Measurements from ENCODE around the gene EMC9. TPM values are rescaled to one million over a fixed set of nuclear protein-coding genes. Genes with fewer than 3 reads are reported as not detected.

EMC9 gene, protein sequence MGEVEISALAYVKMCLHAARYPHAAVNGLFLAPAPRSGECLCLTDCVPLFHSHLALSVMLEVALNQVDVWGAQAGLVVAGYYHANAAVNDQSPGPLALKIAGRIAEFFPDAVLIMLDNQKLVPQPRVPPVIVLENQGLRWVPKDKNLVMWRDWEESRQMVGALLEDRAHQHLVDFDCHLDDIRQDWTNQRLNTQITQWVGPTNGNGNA
- 47.5 to 52.9 TPM (median 49.0 TPM) in 5 replicates for total RNA-seq (2022; extraction: Qiagen RNA extraction)

GRCh38 chr14:24141097-24141880 lies at the start of gene EMC9:
Gene EMC9 (minus strand): TSS chr14:24141591. CDS start chr14:24141304, 287 bp downstream.

GRCh38 chr14:24188251-24189058 lies 47.1 kb upstream of the EMC9 start, which contains the start of gene IPO4:
Gene IPO4 (minus strand): TSS chr14:24188816. CDS start chr14:24188787, 29 bp downstream.

DNA sequence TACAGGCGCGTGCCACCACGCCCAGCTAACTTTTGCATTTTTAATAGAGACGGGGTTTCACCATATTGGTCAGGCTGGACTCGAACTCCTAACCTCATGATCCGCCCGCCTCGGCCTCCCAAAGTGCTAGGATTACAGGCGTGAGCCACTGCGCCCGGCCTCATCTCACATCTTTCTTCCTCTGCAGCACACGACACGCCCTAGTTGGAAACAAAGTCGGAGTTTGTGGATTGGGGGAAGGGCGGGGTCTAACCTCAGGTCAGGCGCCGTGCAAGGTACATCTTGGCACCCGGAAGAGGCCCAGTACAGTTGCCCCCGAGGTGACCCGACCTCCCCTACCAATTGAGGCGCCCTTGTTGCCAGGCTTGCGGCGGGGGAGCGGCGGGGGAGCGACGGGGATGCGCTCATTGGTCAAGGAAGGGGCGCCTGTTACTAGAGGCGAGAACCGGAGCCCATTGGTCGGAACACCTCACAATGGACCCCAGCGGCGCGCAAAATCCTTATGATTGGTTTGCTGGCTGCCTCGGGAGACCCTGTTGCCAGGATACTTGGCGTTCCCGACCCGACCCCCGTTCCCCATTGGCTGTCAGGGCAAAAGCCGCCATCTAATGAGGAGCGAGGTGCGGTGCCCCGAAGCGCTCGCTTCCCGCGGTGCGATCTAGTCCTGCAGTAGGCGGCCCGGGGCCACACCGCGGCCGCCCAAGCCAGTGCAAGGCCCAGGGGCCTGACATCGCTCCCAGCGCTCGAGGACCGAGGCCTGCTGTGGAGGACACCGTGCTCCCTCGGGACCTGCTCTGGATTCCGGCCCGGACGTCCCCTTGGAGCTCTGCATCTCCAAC lies 30.2 kb upstream of the EMC9 start, which contains the start of gene REC8:
REC8 (plus strand) TSS at position 659 of the 839 bp plus-strand sequence. CDS start 473 bp downstream, outside the sequence.

DNA sequence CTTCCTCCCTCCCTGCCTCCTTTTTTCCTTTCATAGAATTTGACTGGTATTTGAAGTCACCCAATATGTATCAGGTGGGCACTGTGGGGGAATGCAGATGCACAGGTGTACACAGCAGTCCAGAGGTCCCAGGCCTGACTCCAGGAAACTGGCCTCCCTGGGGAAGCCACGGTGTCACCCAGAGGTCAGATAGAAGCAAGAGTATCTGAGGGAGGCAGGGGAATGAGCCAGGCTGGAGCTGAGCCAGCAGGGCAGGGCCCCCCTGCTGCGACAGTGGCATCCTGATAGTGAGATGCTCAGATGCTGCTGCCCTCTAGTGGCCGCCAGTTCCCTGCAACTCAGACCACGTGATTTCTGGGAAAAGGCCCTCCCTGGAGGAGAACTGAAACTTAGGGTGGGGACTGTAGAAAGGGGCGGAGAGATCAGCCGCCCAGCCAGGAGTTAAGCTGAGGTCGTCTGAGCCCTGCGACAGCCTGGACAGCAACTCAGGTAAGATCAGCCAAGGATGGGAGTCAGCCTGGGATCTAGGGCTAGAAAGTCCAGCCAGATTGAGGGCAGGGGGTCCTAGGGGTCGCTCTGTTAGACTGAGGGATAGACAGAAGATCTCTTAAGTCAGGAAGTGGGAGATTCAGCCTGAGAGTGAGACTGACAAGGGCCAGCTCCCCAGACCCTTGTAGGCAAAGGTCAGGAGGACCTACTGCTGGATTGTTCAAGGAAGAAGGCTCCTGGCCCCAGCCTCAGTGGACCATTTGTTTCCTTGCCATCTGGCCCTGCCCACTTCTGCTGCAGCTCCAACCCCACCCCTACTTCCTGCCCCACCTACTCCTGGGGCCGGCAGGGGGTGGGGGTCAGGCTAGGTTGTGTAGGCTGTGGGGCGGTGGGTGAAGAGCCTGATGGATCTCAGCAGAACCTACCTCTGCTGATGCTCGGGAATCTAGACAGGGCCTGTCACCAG lies 19.7 kb upstream of the EMC9 start, which contains the start of gene IRF9:
IRF9 (plus strand) TSS at position 416 of the 955 bp plus-strand sequence. CDS start 880 bp downstream, outside the sequence.

GRCh38 chr14:24146978-24147760 lies 5.8 kb upstream of the EMC9 start, which contains the start of gene RNF31:
Gene RNF31 (plus strand): TSS chr14:24147498. CDS start chr14:24147699, 201 bp downstream.

DNA sequence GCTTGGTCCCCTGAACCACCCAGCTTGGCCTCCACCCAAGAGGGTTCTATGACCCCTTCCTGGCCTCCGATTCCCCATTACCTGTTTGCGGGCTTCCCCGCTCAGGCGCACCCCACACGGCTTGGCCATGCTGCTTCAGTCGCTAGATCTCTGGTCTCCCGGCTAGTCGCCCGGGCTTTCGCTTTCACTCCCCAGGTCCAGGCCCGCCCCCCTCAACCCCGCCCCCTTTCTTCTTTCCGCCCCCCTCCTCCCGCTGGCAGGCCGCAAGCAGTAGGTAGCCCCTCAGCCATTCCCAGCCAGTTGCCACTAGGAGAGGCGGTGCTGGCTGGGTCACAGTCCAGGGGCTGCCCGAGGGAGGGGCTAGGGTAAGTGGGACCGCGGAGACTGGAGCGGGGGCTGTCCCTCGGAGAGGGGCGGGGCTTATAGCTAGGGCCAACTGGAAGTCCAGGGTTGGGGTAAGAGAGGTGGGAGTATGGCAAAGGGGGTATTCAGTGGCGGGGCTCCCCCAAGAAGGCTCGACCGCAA lies 5.1 kb upstream of the EMC9 start, which contains the start of gene PSME2:
PSME2 (minus strand) TSS at position 158 of the 525 bp plus-strand sequence; CDS start at position 129, 29 bp downstream.

DNA sequence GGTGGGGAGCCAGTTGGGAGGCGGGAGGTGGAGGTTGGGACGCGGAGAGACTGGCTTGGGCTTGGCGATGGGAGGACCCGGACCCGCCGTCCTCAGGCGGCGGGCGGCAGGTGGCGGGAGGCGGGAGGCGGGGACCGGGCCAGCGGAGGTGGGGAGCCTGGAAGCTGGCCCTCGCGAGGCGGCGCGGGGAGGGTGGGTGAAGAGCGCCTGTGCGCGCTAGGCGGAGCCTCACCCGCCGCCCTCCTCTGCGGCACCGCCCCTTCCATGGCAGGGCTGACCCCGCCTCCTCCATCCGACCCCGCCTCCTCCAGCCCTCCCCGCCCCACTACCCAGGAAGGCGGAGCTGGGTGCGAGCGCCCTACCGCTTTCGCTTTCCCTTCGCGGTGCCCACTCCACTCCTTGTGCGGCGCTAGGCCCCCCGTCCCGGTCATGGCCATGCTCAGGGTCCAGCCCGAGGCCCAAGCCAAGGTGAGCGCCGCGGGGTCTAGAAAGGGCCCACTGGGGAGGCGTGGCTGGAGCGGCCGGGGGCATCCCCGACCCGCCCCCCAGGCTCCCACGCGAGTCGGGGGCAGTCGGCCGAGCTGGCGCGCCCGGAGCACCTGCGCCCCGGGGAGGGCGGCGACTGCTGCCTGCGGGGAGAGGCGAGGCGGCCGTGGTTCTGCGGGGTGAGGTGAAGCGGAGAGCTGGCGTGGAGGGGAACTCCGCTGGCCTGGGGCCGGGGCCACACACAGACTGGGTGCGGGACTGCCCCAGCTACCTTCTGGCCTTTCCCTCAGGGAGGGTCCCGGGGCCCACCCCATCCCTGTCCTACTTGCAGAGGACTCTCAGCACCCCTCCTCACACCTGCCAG lies 5.3 kb downstream of the EMC9 start, which contains the start of gene PSME1:
PSME1 (plus strand) TSS at position 361 of the 850 bp plus-strand sequence; CDS start at position 430, 69 bp downstream.

GRCh38 chr14:24130380-24130716 lies 11.0 kb downstream of the EMC9 start, which contains the start of gene FITM1:
Gene FITM1 (plus strand): TSS chr14:24130659. CDS start chr14:24131564, 905 bp downstream.

DNA sequence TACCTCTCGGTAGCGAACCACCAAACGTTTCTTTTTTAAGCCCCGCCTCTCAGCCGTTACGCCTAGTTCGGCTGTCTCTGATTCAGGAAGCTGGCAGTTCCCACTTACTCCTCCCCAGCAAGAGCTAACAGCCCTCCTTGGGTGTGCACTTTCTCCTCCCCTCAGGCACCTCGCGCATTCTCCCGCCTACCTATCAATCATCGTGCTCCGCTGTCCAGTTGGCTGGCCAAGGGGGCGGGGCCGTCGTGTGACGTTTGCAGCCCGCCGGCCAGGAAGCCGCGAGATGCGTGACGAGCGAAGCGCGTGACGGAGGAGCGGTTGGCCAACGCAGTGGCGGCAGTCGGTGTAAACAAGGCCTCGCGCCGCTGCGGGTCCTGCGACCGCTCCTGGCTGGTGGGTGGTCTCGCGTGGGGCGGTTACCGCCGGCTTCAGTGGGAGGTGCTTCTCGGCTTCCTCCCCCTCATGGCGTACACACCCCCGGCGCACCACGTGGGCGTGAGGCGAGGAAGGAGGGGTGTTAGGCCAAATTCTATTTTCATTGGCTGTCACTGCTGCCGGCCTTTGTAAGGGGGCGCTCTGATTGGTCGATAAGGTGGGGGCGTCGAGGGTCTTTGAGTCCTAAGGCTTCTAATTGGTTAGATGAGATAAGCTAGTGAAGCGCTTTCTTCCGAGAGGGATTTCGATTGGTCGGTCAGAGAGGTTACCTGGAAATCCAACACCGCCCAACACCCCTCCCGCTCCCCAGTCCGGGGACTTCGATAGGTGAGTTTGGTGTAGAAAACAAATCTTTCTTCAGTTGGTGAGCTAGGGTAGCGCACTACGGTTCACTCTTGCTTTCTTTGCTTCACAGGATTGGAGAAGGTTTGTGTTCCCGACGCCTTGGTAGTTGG lies 26.6 kb downstream of the EMC9 start, which contains the start of the genes DCAF11 and NRL:
DCAF11 (plus strand) TSS at position 246 of the 890 bp plus-strand sequence. CDS start 818 bp downstream, outside the sequence.
NRL (minus strand) TSS at position 418 of the 890 bp plus-strand sequence. CDS start 32,101 bp downstream, outside the sequence.

GRCh38 chr14:24093901-24094840 lies 47.2 kb downstream of the EMC9 start, which contains the start of gene PCK2:
Gene PCK2 (plus strand): TSS chr14:24094311. CDS start chr14:24094406, 95 bp downstream.

Other genes with a start within 250 kb of the EMC9 start
- 45.2 to 49.2 TPM (median 47.5 TPM) in 5 replicates for gene DHRS4, start 187.8 kb downstream of the EMC9 start, total RNA-seq (2022; extraction: Qiagen RNA extraction)
- 21.1 to 36.7 TPM (median 31.9 TPM) in 5 replicates for gene DHRS4L2, start 152.7 kb downstream of the EMC9 start, total RNA-seq (2022; extraction: Qiagen RNA extraction)
- gene CARMIL3, start 89.6 kb downstream of the EMC9 start, total RNA-seq (2022; extraction: Qiagen RNA extraction): 0.29 to 0.86 TPM (median 0.53 TPM) in 5 replicates
- gene CPNE6, start 70.0 kb downstream of the EMC9 start, total RNA-seq (2022; extraction: Qiagen RNA extraction): 0.06 to 0.34 TPM (median 0.13 TPM) in 5 replicates
- gene PCK2, start 47.3 kb downstream of the EMC9 start, total RNA-seq (2022; extraction: Qiagen RNA extraction): 15.7 to 23.6 TPM (median 21.3 TPM) in 5 replicates
- 21.0 to 23.9 TPM (median 22.6 TPM) in 5 replicates for gene DCAF11, start 26.8 kb downstream of the EMC9 start, total RNA-seq (2022; extraction: Qiagen RNA extraction)
- 0.60 to 1.2 TPM (median 0.86 TPM) in 5 replicates for gene NRL, start 26.6 kb downstream of the EMC9 start, total RNA-seq (2022; extraction: Qiagen RNA extraction)
- 0.09 to 0.16 TPM (median 0.14 TPM) in 3 of 5 replicates, not detected in the others for gene FITM1, start 10.9 kb downstream of the EMC9 start, total RNA-seq (2022; extraction: Qiagen RNA extraction)
- 138 to 176 TPM (median 145 TPM) in 5 replicates for gene PSME1, start 5.4 kb downstream of the EMC9 start, total RNA-seq (2022; extraction: Qiagen RNA extraction)
- 137 to 183 TPM (median 150 TPM) in 5 replicates for gene PSME2, start 5.0 kb upstream of the EMC9 start, total RNA-seq (2022; extraction: Qiagen RNA extraction)
- gene RNF31, start 5.9 kb upstream of the EMC9 start, total RNA-seq (2022; extraction: Qiagen RNA extraction): 22.5 to 40.0 TPM (median 36.1 TPM) in 5 replicates
- gene IRF9, start 19.7 kb upstream of the EMC9 start, total RNA-seq (2022; extraction: Qiagen RNA extraction): 15.8 to 20.8 TPM (median 16.9 TPM) in 5 replicates
- 2.7 to 6.1 TPM (median 3.4 TPM) in 5 replicates for gene REC8, start 30.5 kb upstream of the EMC9 start, total RNA-seq (2022; extraction: Qiagen RNA extraction)
- gene IPO4, start 47.2 kb upstream of the EMC9 start, total RNA-seq (2022; extraction: Qiagen RNA extraction): 68.8 to 105 TPM (median 97.4 TPM) in 5 replicates
- gene TM9SF1, start 53.9 kb upstream of the EMC9 start, total RNA-seq (2022; extraction: Qiagen RNA extraction): 58.4 to 67.4 TPM (median 65.1 TPM) in 5 replicates
- not detected in 5 replicates for gene TSSK4, start 64.1 kb upstream of the EMC9 start, total RNA-seq (2022; extraction: Qiagen RNA extraction)
- 81.0 to 115 TPM (median 82.9 TPM) in 5 replicates for gene CHMP4A, start 71.9 kb upstream of the EMC9 start, total RNA-seq (2022; extraction: Qiagen RNA extraction)
- gene MDP1, start 74.5 kb upstream of the EMC9 start, total RNA-seq (2022; extraction: Qiagen RNA extraction): 23.3 to 28.2 TPM (median 26.8 TPM) in 5 replicates
- 414 to 527 TPM (median 420 TPM) in 5 replicates for gene NEDD8, start 90.8 kb upstream of the EMC9 start, total RNA-seq (2022; extraction: Qiagen RNA extraction)
- 52.0 to 70.3 TPM (median 55.1 TPM) in 5 replicates for gene GMPR2, start 91.3 kb upstream of the EMC9 start, total RNA-seq (2022; extraction: Qiagen RNA extraction)
- gene TINF2, start 101.0 kb upstream of the EMC9 start, total RNA-seq (2022; extraction: Qiagen RNA extraction): 30.5 to 38.0 TPM (median 34.9 TPM) in 5 replicates
- gene TGM1, start 121.6 kb upstream of the EMC9 start, total RNA-seq (2022; extraction: Qiagen RNA extraction): 0.82 to 1.4 TPM (median 1.1 TPM) in 5 replicates
- 13.5 to 15.8 TPM (median 14.7 TPM) in 5 replicates for gene RABGGTA, start 130.0 kb upstream of the EMC9 start, total RNA-seq (2022; extraction: Qiagen RNA extraction)
- 9.3 to 12.6 TPM (median 11.1 TPM) in 5 replicates for gene DHRS1, start 158.2 kb upstream of the EMC9 start, total RNA-seq (2022; extraction: Qiagen RNA extraction)
- 12.5 to 17.2 TPM (median 17.2 TPM) in 5 replicates for gene NOP9, start 158.3 kb upstream of the EMC9 start, total RNA-seq (2022; extraction: Qiagen RNA extraction)
- 0.12 to 0.32 TPM (median 0.14 TPM) in 4 of 5 replicates, not detected in the other for gene CIDEB, start 166.4 kb upstream of the EMC9 start, total RNA-seq (2022; extraction: Qiagen RNA extraction)
- 1.3 to 5.0 TPM (median 3.6 TPM) in 5 replicates for gene LTB4R2, start 168.5 kb upstream of the EMC9 start, total RNA-seq (2022; extraction: Qiagen RNA extraction)
- gene LTB4R, start 169.9 kb upstream of the EMC9 start, total RNA-seq (2022; extraction: Qiagen RNA extraction): 2.7 to 6.5 TPM (median 4.3 TPM) in 5 replicates
- gene ADCY4, start 193.5 kb upstream of the EMC9 start, total RNA-seq (2022; extraction: Qiagen RNA extraction): 0.08 TPM in 1 of 5 replicates, not detected in the others
- gene RIPK3, start 198.4 kb upstream of the EMC9 start, total RNA-seq (2022; extraction: Qiagen RNA extraction): 0.09 TPM in 1 of 5 replicates, not detected in the others
- 0.09 to 0.28 TPM (median 0.15 TPM) in 5 replicates for gene NFATC4, start 226.6 kb upstream of the EMC9 start, total RNA-seq (2022; extraction: Qiagen RNA extraction)

All from A549 treated with dexamethasone at 1 μM for 4 hours (cell line).